H1 (cell line): Measurements from ENCODE around the gene CLDN9. TPM values are rescaled to one million over a fixed set of nuclear protein-coding genes. Genes with fewer than 3 reads are reported as not detected.

Experiments used
- CTCF ChIP-seq, 3 experiments: IDR thresholded peaks; 1 replicate in 2 of 3; 2 replicates in 1 of 3; pipeline versions ENCODE4 v1.5.1 to v1.6.1; 2011; ENCODE audit warnings: low read length in 3 of 3, mild to moderate bottlenecking in 3 of 3, inconsistent platforms in 2 of 3, low read depth in 1 of 3, moderate library complexity in 1 of 3; ENCODE audit not compliant: insufficient read depth in 1 of 3; ENCODE audit errors: control extremely low read depth in 1 of 3
- E2F6 ChIP-seq: IDR thresholded peaks from 2 replicates; pipeline ENCODE4 v1.6.1; 2012; ENCODE audit warnings: inconsistent platforms
- polyA plus RNA-seq, 7 experiments: library from polyadenylated mRNA; depleted of rRNA in 3 of 7; stranded (reverse) in 5 of 7; unstranded in 2 of 7; fragments of >200 nt in 5 of 7; fragments of 200-250 nt in 2 of 7; gene quantifications; 1 replicate in 5 of 7; 2 replicates in 1 of 7; 4 replicates in 1 of 7; pipeline versions ENCODE4 v1.2.1 to v1.2.3, GENCODE V29; 2011 to 2013; ENCODE audit warnings: missing spikeins in 2 of 7, mixed read lengths in 2 of 7
- total RNA-seq: library from RNA; stranded (reverse); fragmentation: NEBNext Ultra II Directional; extraction: Animal tissue kit (Norgen Biotek cat#: 25700); gene quantifications from 2 replicates; pipeline ENCODE4 v1.2.1, GENCODE V29; 2021

The CLDN9 gene
- total and polyA plus RNA-seq, 2 of the 8 experiments (the other 6 are each of a cell fraction or from before 2014, with no cell fraction given) = 0.60 to 0.89 TPM

GRCh38 chr16:3038256-3038655, 25.5 kb downstream of the CLDN9 start (continued):
- TF ChIP-seq CTCF (IDR thresholded peaks at IDR 0.05; ENCODE audit: control extremely low read depth in 1 of 3, insufficient read depth in 1 of 3, low read depth in 1 of 3, low read length in 3 of 3) (no peak), E2F6 (0 out of 2 replicates have a peak, but pooled peaks have one; percentile 25)
